GM12801 (cell line): ENCODE results near the gene ISCA1.

Experiments used
- TF ChIP-seq, protein P1 (sequence below): IDR thresholded peaks from one replicate; pipeline ENCODE4 v1.5.1; 2011; ENCODE audit warnings: control low read depth; ENCODE audit not compliant: insufficient read length; ENCODE audit errors: extremely low read depth

The ISCA1 gene

DNA sequence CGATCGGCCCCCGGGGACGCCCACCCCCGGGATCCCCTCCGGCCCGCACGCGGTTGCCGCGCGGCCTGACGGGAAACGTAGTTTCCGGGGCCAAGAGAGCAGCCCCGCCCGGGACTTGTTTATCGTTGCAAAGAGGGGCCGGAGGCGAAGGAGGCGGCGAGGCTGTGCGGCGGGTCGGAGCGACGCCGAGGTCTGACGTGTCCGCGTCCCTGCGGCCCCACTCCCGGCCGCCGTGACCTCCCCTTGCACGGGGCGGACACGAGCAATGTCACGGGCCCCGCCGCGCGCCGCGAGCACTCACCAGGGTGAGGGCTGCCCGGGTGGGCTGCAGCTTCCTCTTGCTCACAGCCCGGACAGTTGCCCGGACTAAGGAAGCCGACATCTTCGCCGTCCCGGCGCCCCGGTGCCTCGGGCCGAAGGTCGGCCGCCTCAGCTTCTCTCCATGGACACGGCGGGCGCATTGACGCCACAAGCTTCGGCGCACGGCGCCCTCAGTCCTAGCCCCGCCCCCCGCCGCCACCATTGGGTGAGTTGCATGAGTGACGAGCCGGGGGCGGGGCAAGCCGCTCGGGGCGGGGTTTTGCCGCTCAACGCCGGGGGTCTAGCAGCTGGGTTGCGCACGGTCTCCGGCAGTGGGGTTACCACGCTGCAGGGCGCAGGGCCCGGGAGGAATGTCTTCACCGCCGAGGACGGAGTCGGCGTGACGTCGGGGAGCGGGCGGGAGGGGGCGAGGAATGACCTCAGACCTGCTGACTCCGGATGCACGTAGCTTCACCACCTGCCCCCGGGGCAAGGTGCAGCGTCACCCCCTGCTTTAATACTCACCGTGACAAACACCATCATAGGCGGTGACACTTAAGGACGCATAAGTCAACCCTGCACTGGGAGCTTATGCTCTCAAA lies at the start of gene ISCA1:
Gene ISCA1, minus strand, starts transcription at position 462 of the 902 bp plus-strand sequence. Its CDS starts 80 bp downstream, at position 382.
- TF ChIP-seq, protein P1, sequence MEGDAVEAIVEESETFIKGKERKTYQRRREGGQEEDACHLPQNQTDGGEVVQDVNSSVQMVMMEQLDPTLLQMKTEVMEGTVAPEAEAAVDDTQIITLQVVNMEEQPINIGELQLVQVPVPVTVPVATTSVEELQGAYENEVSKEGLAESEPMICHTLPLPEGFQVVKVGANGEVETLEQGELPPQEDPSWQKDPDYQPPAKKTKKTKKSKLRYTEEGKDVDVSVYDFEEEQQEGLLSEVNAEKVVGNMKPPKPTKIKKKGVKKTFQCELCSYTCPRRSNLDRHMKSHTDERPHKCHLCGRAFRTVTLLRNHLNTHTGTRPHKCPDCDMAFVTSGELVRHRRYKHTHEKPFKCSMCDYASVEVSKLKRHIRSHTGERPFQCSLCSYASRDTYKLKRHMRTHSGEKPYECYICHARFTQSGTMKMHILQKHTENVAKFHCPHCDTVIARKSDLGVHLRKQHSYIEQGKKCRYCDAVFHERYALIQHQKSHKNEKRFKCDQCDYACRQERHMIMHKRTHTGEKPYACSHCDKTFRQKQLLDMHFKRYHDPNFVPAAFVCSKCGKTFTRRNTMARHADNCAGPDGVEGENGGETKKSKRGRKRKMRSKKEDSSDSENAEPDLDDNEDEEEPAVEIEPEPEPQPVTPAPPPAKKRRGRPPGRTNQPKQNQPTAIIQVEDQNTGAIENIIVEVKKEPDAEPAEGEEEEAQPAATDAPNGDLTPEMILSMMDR = no peak

DNA sequence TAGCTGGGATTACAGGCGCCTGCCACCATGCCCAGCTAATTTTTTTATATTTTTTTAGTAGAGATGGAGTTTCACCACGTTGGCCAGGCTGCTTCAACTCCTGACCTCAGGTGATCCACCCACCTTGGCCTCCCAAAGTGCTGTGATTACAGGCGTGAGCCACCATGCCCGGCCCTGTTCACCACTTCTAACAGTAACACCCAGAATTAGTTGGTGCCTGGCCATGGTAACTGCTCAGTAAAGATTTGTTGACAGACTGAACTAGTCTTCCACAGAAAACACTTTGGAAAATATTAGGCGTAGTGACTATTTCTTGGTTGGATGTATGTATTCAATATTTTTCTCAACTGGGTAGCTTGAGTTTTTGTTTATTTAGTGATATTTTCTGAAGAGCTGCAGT lies 47.8 kb upstream of the ISCA1 start:
- TF ChIP-seq, protein P1 = no peak

DNA sequence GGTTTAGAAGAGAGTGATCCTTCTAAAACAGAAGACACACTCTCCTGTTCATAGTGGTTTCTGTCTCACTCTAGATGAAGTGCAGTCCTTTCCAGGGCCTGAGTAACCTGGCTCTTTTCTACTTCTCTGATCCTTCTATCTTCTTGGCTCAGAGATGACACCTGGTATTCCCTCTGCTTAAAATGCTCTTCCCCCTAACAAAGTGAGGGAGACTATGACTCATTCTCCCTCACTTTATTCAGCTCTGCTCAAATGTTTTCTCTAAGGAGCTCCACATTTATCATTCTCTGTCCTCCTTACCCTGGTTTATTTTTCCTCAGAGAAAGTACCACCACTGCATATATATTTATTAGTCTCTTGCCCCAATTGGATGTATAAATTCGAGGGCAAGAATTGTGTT lies 47.3 kb upstream of the ISCA1 start:
- TF ChIP-seq, protein P1 = no peak

DNA sequence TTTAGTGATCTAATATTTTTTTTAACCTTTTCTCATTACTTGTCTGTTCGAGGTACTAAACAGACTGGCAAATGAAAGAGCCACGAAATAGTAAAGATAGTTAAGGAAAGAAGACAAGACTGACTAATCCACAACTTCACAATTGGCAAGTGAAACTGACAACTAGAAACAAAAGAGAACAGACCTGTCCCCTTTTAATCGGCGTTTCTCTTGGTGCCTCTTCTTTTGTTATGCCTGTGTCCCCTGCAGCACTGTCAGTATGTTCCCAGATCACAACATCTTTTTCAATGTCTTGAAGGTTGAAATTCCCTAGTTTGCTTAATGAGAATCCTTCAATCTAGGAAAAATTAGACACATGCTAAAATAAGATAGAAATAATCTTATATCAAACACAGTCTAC lies 45.8 kb upstream of the ISCA1 start:
- TF ChIP-seq, protein P1 = no peak

DNA sequence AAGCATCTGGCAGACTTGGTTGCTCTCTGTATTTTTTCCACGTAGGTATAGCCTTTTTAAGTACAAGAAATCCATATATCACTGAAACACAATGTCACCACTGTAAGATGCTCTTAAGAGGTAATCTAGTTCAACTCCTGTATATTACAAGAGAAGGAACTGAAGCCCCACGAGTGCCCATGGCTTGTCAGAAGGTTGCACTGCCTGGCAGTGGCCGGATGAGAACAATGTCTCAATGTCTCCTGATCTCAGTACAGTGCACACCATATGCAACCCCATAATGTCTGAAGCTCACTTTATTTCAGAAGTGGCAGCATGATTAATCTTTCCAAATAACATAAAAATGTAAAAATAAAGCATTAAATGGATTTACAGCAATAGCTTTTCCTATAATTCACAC lies 44.2 kb upstream of the ISCA1 start:
- TF ChIP-seq, protein P1 = no peak

DNA sequence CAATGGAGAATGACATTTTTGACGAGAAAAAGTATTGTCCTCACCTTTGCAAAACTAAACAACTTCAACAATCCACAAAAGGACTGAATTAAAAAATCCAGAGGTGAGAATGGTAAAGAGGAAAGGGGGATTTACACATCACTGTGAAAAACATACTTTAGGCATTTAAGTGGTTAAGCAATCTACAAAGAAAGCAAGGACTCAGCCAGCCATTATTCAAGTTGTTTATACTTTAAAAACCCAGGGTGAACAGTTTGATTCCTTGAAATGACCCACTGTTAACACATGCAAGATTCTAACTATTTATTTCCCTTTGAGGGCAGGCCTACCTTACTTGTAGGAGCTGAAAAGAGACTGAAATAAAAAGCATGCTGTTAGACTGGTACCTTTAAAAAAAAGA lies 42.6 kb upstream of the ISCA1 start:
- TF ChIP-seq, protein P1 = no peak

DNA sequence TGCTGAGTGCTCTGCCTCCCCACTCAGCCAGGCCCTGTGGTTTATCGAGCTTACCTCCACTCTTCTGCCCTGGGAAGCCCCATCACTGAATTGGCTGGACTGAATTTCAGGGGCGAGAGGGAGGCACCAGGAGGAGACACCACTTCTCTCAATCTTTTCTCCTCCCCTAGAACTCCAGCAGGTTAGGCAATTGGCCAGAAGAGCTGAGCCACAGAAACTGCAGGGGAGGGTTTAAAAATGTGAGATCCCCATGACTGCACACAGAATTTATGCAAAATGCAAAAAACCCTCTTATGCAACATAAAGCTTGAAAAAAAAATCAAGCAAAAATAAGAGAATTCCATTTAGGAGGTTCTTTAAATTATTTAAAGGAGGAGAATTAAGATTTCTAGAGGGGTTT lies 42.0 kb upstream of the ISCA1 start:
- TF ChIP-seq, protein P1 = no peak
